ENCODE data around the gene PRIMPOL.
"Not testable (repeated sequence)": the region's sequence is repeated elsewhere in the genome, so short reads cannot be mapped to it uniquely, and the experiment has no call there.

The PRIMPOL gene, protein sequence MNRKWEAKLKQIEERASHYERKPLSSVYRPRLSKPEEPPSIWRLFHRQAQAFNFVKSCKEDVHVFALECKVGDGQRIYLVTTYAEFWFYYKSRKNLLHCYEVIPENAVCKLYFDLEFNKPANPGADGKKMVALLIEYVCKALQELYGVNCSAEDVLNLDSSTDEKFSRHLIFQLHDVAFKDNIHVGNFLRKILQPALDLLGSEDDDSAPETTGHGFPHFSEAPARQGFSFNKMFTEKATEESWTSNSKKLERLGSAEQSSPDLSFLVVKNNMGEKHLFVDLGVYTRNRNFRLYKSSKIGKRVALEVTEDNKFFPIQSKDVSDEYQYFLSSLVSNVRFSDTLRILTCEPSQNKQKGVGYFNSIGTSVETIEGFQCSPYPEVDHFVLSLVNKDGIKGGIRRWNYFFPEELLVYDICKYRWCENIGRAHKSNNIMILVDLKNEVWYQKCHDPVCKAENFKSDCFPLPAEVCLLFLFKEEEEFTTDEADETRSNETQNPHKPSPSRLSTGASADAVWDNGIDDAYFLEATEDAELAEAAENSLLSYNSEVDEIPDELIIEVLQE

DNA sequence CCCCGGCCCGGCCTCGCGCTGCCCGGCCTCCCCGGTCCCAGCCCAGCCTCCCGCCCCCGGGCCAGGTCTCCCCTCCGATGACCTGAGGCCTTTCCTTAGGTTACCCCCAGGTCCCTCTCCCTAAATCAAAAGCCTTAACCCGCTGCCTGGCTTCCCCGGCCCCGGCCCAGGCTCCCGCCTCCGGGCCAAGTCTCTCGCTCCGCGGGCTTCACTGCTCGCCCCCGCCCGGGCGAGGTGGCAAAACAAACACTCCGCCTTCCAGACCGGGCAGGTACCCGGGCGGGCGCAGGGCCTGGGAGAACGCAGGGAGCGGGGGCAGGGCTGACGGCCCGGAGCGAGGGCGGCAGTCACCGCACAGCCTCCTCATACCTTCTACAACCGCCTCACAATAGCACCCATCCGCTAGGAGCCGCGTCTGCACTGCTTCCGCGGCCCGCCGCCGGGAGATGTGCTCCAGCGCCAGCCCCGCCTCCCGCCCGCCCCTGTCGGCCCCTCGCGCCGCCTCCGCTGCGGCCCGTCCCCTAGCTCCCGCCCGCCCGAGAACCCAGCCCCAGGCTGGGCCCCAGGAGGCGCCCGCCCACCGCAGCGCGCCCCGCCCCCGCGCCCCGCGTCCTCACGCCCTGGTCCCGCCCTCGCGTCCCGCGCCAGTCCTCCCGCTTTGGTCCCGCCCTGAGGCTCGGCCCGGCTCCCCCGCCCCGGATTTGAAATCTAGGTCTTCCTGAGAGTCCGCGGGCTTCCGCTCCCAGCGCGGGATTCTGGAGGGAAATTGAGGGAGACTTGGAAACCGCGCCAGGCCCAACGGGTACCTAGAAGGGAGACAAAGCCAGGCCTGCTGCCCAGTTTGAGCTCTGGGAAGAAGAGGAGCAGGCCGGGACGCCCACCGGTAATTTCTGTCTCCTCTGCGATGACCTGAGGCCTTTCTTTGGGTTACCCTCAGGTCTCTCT is at the start of gene PRIMPOL, which contains the start of gene CASP3:
Gene PRIMPOL (plus strand): TSS at position 713 of the 945 bp plus-strand sequence. CDS start 7,403 bp downstream, outside the sequence.
Gene CASP3 (minus strand): TSS at position 422 of the 945 bp plus-strand sequence. CDS start 10,994 bp downstream, outside the sequence.
- Histone ChIP-seq H3K36me3 (ENCODE audit: control insufficient read depth, insufficient read depth, low read length) (peaks cover 20% of the 10 kb centered on the region), H3K9ac (ENCODE audit: low read length) (peak within 1 kb of the TSS; percentile 86), H3K4me3 (ENCODE audit: low read depth, low read length) (peak within 1 kb of the TSS; percentile 81), H3K27ac (ENCODE audit: low read depth, low read length) (peak within 1 kb of the TSS; percentile 89; the same call in 1 of the 2 replicates), H3K27me3 (ENCODE audit: control insufficient read depth, insufficient read depth, low read length) (no peaks in the 10 kb centered on the region), H3K4me1 (ENCODE audit: control insufficient read depth, insufficient read depth, low read length) (peaks cover 54% of the 10 kb centered on the region), H3K9me3 (ENCODE audit: control insufficient read depth, insufficient read depth, low read depth, low read length) (no peaks in the 10 kb centered on the region)

DNA sequence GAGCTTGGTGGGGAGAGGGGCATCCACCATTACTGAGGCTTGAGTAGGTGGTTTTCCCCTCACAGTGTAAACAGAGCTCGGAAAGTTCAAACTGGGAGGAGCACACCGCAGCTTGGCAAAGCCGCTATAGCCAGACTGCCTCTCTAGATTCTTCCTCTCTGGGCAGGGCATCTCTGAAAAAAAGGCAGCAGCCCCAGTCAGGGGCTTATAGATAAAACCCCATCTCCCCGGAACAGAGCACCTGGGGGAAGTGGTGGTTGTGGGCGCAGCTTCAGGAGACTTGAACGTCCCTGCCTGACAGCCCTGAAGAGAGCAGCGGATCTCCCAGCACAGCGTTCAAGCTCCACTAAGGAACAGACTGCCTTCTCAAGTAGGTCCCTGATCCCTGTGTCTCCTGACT is 48.6 kb upstream of the PRIMPOL start:
- not testable (repeated sequence) for H3K9ac ChIP-seq (ENCODE audit: low read length); H3K36me3 ChIP-seq (ENCODE audit: control insufficient read depth, insufficient read depth, low read length); H3K4me3 ChIP-seq (ENCODE audit: low read depth, low read length); H3K4me1 ChIP-seq (ENCODE audit: control insufficient read depth, insufficient read depth, low read length); H3K27me3 ChIP-seq (ENCODE audit: control insufficient read depth, insufficient read depth, low read length); H3K27ac ChIP-seq (ENCODE audit: low read depth, low read length)
- H3K9me3 ChIP-seq (ENCODE audit: control insufficient read depth, insufficient read depth, low read depth, low read length) = peaks cover 14% of the 10 kb centered on the region

DNA sequence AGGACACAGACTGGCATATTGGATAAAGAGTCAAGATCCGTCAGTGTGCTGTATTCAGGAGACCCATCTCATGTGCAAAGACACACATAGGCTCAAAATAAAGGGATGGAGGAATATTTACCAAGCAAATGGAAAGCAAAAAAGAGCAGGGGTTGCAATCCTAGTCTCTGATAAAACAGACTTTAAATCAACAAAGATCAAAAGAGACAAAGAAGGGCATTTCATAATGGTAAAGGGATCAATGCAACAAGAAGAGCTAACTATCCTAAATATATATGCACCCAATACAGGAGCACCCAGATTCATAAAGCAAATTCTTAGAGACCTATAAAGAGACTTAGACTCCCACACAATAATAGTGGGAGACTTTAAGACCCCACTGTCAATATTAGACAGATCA is 46.7 kb upstream of the PRIMPOL start:
- H3K9me3 ChIP-seq (ENCODE audit: control insufficient read depth, insufficient read depth, low read depth, low read length) = peaks cover 19% of the 10 kb centered on the region
- H3K4me1 ChIP-seq (ENCODE audit: control insufficient read depth, insufficient read depth, low read length); H3K4me3 ChIP-seq (ENCODE audit: low read depth, low read length); H3K27ac ChIP-seq (ENCODE audit: low read depth, low read length); H3K27me3 ChIP-seq (ENCODE audit: control insufficient read depth, insufficient read depth, low read length); H3K36me3 ChIP-seq (ENCODE audit: control insufficient read depth, insufficient read depth, low read length); H3K9ac ChIP-seq (ENCODE audit: low read length): not testable (repeated sequence)

DNA sequence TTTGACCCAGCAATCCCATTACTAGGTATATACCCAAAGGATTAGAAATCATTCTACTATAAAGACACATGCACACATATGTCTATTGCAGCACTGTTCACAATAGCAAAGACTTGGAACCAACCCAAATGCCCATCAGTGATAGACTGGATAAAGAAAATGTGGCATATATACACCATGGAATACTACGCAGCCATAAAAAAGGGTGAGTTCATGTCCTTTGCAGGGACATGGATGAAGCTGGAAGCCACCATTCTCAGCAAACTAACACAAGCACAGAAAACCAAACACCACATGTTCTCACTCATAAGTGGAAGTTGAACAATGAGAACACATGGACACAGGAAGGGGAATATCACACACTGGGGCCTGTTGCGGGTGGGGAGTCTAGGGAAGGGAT is 42.1 kb upstream of the PRIMPOL start:
- peaks cover 16% of the 10 kb centered on the region for H3K9me3 ChIP-seq (ENCODE audit: control insufficient read depth, insufficient read depth, low read depth, low read length)
- H3K9ac ChIP-seq (ENCODE audit: low read length); H3K4me1 ChIP-seq (ENCODE audit: control insufficient read depth, insufficient read depth, low read length); H3K4me3 ChIP-seq (ENCODE audit: low read depth, low read length); H3K27me3 ChIP-seq (ENCODE audit: control insufficient read depth, insufficient read depth, low read length); H3K36me3 ChIP-seq (ENCODE audit: control insufficient read depth, insufficient read depth, low read length); H3K27ac ChIP-seq (ENCODE audit: low read depth, low read length): not testable (repeated sequence)

DNA sequence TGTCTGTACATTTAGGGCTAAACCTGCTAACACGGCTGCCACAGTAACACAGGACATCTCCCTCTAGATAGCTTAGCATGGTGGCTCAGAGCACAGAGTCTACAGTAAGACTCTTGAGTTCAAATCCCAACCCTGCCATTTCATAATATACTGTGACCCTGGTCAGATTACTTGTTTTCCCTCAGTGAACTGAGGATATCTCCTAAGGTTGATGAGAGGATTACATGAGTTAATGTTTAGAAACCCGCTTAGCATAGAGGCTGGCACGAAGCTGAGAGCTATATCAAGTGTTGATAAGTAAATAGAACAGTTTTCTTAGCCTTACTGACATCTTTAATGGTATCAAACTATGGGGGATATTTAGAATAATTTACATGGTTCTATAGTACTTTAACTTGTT is 37.5 kb upstream of the PRIMPOL start:
- Histone ChIP-seq H3K4me1 (ENCODE audit: control insufficient read depth, insufficient read depth, low read length) (peaks cover 15% of the 10 kb centered on the region), H3K27me3 (ENCODE audit: control insufficient read depth, insufficient read depth, low read length) (no peaks in the 10 kb centered on the region), H3K9me3 (ENCODE audit: control insufficient read depth, insufficient read depth, low read depth, low read length) (peaks cover 10% of the 10 kb centered on the region; the same call in 1 of the 2 replicates)

DNA sequence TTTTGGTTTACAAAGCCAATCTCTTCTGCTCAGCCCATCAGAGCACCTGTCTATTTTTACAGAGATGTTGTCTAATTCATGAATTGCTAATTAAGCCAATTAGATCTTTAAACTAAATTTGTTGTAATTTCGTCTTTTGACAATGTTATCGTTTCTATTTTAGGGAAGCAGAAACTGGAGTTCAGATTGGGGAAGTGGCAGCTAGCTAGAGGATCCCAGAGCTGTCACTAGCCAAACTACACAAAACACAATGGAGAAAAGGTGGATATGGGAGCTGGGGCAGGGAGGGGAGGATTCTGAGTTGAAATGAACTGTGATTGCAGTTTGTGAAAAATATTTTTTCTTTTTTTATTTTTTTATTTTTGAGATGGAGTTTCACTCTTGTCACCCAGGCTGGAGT is 36.1 kb upstream of the PRIMPOL start:
- H3K27ac ChIP-seq (ENCODE audit: low read depth, low read length) = no peak overlapping the region
- H3K9ac ChIP-seq (ENCODE audit: low read length) = no peak overlapping the region
- no peaks in the 10 kb centered on the region for H3K27me3 ChIP-seq (ENCODE audit: control insufficient read depth, insufficient read depth, low read length)
- H3K36me3 ChIP-seq (ENCODE audit: control insufficient read depth, insufficient read depth, low read length) = no peaks in the 10 kb centered on the region
- H3K4me1 ChIP-seq (ENCODE audit: control insufficient read depth, insufficient read depth, low read length) = peaks cover 22% of the 10 kb centered on the region
- peaks cover 15% of the 10 kb centered on the region for H3K9me3 ChIP-seq (ENCODE audit: control insufficient read depth, insufficient read depth, low read depth, low read length)
- no peak overlapping the region for H3K4me3 ChIP-seq (ENCODE audit: low read depth, low read length)

More for the DNA sequence above, 37.5 kb upstream of the PRIMPOL start:
- Histone ChIP-seq H3K9ac (ENCODE audit: low read length) (no peak overlapping the region), H3K4me3 (ENCODE audit: low read depth, low read length) (no peak overlapping the region), H3K36me3 (ENCODE audit: control insufficient read depth, insufficient read depth, low read length) (no peaks in the 10 kb centered on the region), H3K27ac (ENCODE audit: low read depth, low read length) (no peak overlapping the region)

DNA sequence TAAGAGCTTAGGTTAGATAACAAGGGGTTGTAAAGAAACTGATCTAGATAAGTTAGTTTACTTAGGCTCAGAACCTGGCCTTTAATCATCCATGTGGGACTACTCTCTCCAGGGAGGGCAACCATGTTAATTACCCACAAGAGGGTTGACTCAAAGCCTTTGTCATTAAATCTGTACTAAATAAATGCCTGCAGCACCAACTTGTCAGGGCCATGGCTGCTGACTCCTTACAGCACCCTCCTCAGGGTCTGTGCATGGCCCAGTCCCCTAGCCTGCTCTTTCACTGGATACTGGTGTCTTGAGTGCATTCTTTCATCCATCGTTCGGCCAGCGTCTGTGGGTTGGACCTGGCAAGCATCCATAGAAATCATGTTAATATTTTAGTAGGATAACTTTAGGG is 35.0 kb upstream of the PRIMPOL start:
- H3K4me1 ChIP-seq (ENCODE audit: control insufficient read depth, insufficient read depth, low read length) = peaks cover 22% of the 10 kb centered on the region
- no peak overlapping the region for H3K27ac ChIP-seq (ENCODE audit: low read depth, low read length)
- H3K27me3 ChIP-seq (ENCODE audit: control insufficient read depth, insufficient read depth, low read length) = no peaks in the 10 kb centered on the region
- H3K4me3 ChIP-seq (ENCODE audit: low read depth, low read length) = no peak overlapping the region
- no peak overlapping the region for H3K9ac ChIP-seq (ENCODE audit: low read length)
- peaks cover 20% of the 10 kb centered on the region for H3K9me3 ChIP-seq (ENCODE audit: control insufficient read depth, insufficient read depth, low read depth, low read length)
- no peaks in the 10 kb centered on the region for H3K36me3 ChIP-seq (ENCODE audit: control insufficient read depth, insufficient read depth, low read length)

DNA sequence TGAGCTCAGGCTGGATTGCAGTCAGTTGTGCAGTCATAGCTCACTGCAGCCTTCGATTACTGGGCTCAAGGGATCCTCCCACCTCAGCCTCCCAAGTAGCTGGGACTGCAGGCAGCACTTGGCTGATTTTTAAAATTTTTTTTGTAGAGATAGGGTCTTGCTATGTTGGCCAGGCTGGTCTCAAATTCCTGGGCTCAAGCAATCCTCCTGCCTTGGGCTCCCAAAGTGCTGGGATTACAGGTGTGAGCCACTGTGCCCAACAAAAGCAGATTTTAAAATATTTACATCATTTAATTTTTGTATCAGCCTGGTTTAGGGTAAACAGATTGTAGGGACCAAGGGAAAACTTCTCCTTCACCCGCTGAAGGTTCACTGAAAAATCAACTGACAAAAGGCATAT is 33.4 kb upstream of the PRIMPOL start:
- not testable (repeated sequence) for H3K27me3 ChIP-seq (ENCODE audit: control insufficient read depth, insufficient read depth, low read length); H3K9ac ChIP-seq (ENCODE audit: low read length); H3K36me3 ChIP-seq (ENCODE audit: control insufficient read depth, insufficient read depth, low read length); H3K4me3 ChIP-seq (ENCODE audit: low read depth, low read length); H3K27ac ChIP-seq (ENCODE audit: low read depth, low read length)
- Histone ChIP-seq H3K9me3 (ENCODE audit: control insufficient read depth, insufficient read depth, low read depth, low read length) (peaks cover 27% of the 10 kb centered on the region), H3K4me1 (ENCODE audit: control insufficient read depth, insufficient read depth, low read length) (peaks cover 22% of the 10 kb centered on the region)

DNA sequence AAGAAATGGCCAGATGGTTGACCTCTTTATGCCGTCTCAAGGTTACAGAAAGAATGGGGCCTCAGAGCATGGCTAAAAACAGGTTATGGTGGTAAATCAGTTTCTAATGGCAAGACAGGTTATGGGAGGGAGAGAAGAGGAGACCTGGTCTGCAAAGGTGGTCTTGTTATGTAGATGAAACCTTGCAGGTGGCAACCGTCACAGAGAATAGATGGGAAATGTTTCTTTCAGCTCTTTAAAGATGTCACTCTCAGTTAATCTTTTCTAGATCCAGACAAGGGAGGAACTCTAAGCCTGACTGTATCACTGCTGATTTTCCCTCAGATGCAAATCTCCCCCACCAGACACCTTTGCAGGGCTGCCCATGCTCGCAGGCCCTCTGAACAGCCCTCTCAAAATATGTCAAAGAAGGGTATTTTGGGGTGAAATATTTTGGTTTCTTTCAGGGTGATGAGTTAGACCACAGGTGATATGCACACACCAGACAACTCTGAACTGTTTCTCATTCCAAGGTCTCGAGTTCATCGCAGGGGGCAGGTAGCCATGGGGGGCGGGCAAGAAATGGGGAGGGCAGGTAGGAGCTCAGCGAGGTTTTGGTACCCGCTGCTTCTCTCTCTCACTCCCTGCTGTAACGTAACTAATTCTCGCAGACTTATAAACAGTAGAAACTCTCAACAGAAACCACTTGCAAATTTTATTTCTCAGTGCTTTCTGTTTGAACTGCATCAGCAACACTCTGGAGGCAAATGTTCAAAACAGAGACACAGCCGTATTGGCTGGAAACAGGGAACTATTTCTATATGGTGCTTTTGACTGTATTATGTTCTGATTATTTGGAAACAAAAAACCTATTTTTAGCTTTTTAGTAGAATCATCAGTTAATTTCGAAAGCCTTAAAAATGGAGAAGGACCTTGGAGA is 32.6 kb upstream of the PRIMPOL start:
- Histone ChIP-seq H3K27me3 (ENCODE audit: control insufficient read depth, insufficient read depth, low read length) (no peaks in the 10 kb centered on the region), H3K4me1 (ENCODE audit: control insufficient read depth, insufficient read depth, low read length) (peaks cover 19% of the 10 kb centered on the region), H3K9ac (ENCODE audit: low read length) (peak overlapping the region; percentile 31), H3K9me3 (ENCODE audit: control insufficient read depth, insufficient read depth, low read depth, low read length) (peaks cover 27% of the 10 kb centered on the region), H3K27ac (ENCODE audit: low read depth, low read length) (peak overlapping the region; percentile 78; the same call in 1 of the 2 replicates), H3K36me3 (ENCODE audit: control insufficient read depth, insufficient read depth, low read length) (no peaks in the 10 kb centered on the region), H3K4me3 (ENCODE audit: low read depth, low read length) (peak overlapping the region; percentile 11; the same call in 1 of the 2 replicates)

DNA sequence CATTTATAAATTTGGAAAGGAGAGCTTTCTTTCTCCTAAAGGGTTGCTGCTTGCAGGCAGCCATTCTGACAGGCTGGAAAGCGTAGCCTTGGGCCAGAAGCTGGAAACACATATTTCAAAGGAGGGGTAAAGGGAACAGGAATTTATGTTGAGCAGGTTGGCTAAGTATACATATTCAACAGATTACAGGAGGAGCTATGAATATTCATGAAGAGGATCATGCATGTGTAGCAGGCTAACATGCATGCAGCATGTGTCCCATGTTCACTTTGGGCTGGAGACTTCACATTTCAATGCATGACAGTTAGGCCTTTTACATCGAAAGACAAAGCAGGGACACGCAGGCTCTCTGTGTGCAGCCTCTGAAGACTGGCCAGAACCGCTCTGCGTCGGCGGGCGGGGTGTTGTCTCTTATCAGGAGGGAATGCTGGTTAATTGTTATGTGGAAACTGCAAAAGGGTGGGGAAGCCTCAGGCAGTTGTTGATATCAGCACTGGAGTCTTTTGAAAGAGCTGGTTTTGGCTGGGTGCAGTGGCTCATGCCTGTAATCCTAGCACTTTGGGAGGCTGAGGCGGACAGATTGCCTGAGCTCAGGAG is 31.8 kb upstream of the PRIMPOL start:
- no peak overlapping the region for H3K9ac ChIP-seq (ENCODE audit: low read length)
- peaks cover 27% of the 10 kb centered on the region for H3K9me3 ChIP-seq (ENCODE audit: control insufficient read depth, insufficient read depth, low read depth, low read length)
- no peak overlapping the region; the same call in 1 of the 2 replicates for H3K4me3 ChIP-seq (ENCODE audit: low read depth, low read length)
- H3K4me1 ChIP-seq (ENCODE audit: control insufficient read depth, insufficient read depth, low read length) = peaks cover 17% of the 10 kb centered on the region
- peak overlapping the region; percentile 78; the same call in 1 of the 2 replicates for H3K27ac ChIP-seq (ENCODE audit: low read depth, low read length)
- H3K27me3 ChIP-seq (ENCODE audit: control insufficient read depth, insufficient read depth, low read length) = no peaks in the 10 kb centered on the region
- no peaks in the 10 kb centered on the region for H3K36me3 ChIP-seq (ENCODE audit: control insufficient read depth, insufficient read depth, low read length)
